ENCODE data around the gene AADACL4.

- TF ChIP-seq POLR2A (IDR thresholded peaks at IDR 0.05) (no peak), CTCF (IDR thresholded peaks at IDR 0.05) (no peak)
Observed at GRCh38 chr1:12602659-12603024, 41.2 kb upstream of the AADACL4 start.

Measured in heart left ventricle (tissue), 13 donors.